C4-2B (cell line): ENCODE results near the gene NWD2.

Source experiments
- CTCF ChIP-seq: fragments of 450-650 bp; conservative IDR thresholded peaks from 2 replicates; pipeline ENCODE4 v1.5.1; 2017; ENCODE audit warnings: mild to moderate bottlenecking
- ZFX ChIP-seq: fragments of 450-650 bp; IDR thresholded peaks from 2 replicates; pipeline ENCODE4 v1.6.1; 2017

DNA sequence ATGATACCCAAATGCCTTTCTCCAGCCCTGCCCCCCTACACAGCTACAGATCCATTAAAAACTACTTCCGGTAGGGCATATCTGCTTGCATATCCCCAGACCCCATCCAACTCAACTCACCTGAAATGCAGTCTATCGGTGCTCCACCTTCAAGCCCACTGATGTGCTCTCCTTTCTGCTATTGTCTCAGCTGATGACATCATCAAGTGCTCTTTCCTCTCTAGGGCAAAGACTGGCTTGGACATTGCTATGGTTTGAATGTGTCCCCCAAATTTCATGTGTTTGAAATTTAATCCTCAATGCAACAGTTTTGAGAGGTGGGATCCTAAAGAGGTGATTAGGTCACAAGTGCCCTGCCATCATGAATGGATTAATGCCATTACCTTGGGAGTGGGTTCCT lies 229.3 kb downstream of the NWD2 start:
- TF ChIP-seq CTCF, result no peak
- no peak for TF ChIP-seq ZFX
